Keratinocyte (primary cell): ENCODE data around the gene UNC119B.

ENCODE experiments used
- CTCF ChIP-seq, 3 experiments: IDR thresholded peaks in 1 of 3; conservative IDR thresholded peaks in 1 of 3; optimal IDR thresholded peaks in 1 of 3; 2 replicates in 2 of 3; 3 replicates in 1 of 3; pipeline versions ENCODE3 to v1.5.1; 2011; ENCODE audit warnings: low read length in 3 of 3, mild to moderate bottlenecking in 3 of 3, moderate library complexity in 2 of 3, control low read depth in 1 of 3, inconsistent platforms in 1 of 3; ENCODE audit not compliant: insufficient read depth in 2 of 3; ENCODE audit errors: extremely low read depth in 1 of 3
- EZH2 ChIP-seq: IDR thresholded peaks from one replicate; pipeline ENCODE4 v1.6.1; 2012; ENCODE audit warnings: inconsistent platforms, mild to moderate bottlenecking, low read length, moderate library complexity

- TF ChIP-seq CTCF (optimal IDR thresholded peaks at IDR 0.05 in 1 of 3, IDR thresholded peaks at IDR 0.05 in 1 of 3, conservative IDR thresholded peaks at IDR 0.05 in 1 of 3; ENCODE audit: extremely low read depth in 1 of 3, insufficient read depth in 2 of 3, low read length in 3 of 3) (no peak), EZH2 (no peak)
Observed at GRCh38 chr12:120722784-120723183, 12.5 kb downstream of the UNC119B start.
